ENCODE data around the gene MORN1.

DNA sequence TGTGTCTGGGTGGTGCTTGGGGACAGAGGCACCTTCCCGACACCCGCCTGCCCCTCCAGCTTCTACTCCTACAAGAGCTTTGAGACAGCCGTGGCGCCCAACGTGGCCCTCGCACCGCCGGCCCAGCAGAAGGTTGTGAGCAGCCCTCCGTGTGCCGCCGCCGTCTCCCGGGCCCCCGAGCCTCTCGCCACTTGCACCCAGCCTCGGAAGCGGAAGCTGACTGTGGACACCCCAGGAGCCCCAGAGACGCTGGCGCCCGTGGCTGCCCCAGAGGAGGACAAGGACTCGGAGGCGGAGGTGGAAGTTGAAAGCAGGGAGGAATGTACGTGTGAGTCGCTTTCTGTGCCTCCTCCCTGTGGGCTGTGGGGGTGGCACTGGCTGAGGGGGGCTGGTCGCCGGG is 87.6 kb downstream of the MORN1 start:
- TF ChIP-seq, protein P1, sequence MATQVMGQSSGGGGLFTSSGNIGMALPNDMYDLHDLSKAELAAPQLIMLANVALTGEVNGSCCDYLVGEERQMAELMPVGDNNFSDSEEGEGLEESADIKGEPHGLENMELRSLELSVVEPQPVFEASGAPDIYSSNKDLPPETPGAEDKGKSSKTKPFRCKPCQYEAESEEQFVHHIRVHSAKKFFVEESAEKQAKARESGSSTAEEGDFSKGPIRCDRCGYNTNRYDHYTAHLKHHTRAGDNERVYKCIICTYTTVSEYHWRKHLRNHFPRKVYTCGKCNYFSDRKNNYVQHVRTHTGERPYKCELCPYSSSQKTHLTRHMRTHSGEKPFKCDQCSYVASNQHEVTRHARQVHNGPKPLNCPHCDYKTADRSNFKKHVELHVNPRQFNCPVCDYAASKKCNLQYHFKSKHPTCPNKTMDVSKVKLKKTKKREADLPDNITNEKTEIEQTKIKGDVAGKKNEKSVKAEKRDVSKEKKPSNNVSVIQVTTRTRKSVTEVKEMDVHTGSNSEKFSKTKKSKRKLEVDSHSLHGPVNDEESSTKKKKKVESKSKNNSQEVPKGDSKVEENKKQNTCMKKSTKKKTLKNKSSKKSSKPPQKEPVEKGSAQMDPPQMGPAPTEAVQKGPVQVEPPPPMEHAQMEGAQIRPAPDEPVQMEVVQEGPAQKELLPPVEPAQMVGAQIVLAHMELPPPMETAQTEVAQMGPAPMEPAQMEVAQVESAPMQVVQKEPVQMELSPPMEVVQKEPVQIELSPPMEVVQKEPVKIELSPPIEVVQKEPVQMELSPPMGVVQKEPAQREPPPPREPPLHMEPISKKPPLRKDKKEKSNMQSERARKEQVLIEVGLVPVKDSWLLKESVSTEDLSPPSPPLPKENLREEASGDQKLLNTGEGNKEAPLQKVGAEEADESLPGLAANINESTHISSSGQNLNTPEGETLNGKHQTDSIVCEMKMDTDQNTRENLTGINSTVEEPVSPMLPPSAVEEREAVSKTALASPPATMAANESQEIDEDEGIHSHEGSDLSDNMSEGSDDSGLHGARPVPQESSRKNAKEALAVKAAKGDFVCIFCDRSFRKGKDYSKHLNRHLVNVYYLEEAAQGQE (IDR thresholded peaks at IDR 0.05; ENCODE audit: low read depth) = no peak
- TF ChIP-seq YY1 (IDR thresholded peaks at IDR 0.05; ENCODE audit: low read depth) = no peak
- no peak for TF ChIP-seq CEBPB (IDR thresholded peaks at IDR 0.05)
- no peak for TF ChIP-seq ZBTB7A (IDR thresholded peaks at IDR 0.05; ENCODE audit: low read depth)
- no peak for TF ChIP-seq EP300 (IDR thresholded peaks at IDR 0.05; ENCODE audit: borderline replicate concordance)
- TF ChIP-seq TAF1 (IDR thresholded peaks at IDR 0.05; ENCODE audit: low read depth) = no peak
- no peak for TF ChIP-seq RAD21 (IDR thresholded peaks at IDR 0.05; ENCODE audit: low read depth)
- no peak for TF ChIP-seq FOXM1 (IDR thresholded peaks at IDR 0.05; ENCODE audit: borderline replicate concordance, low read depth)
- no peak for TF ChIP-seq TCF12 (IDR thresholded peaks at IDR 0.05; ENCODE audit: low read depth)
- TF ChIP-seq, protein P2, sequence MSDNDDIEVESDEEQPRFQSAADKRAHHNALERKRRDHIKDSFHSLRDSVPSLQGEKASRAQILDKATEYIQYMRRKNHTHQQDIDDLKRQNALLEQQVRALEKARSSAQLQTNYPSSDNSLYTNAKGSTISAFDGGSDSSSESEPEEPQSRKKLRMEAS (IDR thresholded peaks at IDR 0.05) = no peak
- TF ChIP-seq NFIC (IDR thresholded peaks at IDR 0.05) = no peak
